ENCODE data around the gene MOGAT3.

The MOGAT3 gene, protein sequence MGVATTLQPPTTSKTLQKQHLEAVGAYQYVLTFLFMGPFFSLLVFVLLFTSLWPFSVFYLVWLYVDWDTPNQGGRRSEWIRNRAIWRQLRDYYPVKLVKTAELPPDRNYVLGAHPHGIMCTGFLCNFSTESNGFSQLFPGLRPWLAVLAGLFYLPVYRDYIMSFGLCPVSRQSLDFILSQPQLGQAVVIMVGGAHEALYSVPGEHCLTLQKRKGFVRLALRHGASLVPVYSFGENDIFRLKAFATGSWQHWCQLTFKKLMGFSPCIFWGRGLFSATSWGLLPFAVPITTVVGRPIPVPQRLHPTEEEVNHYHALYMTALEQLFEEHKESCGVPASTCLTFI

DNA sequence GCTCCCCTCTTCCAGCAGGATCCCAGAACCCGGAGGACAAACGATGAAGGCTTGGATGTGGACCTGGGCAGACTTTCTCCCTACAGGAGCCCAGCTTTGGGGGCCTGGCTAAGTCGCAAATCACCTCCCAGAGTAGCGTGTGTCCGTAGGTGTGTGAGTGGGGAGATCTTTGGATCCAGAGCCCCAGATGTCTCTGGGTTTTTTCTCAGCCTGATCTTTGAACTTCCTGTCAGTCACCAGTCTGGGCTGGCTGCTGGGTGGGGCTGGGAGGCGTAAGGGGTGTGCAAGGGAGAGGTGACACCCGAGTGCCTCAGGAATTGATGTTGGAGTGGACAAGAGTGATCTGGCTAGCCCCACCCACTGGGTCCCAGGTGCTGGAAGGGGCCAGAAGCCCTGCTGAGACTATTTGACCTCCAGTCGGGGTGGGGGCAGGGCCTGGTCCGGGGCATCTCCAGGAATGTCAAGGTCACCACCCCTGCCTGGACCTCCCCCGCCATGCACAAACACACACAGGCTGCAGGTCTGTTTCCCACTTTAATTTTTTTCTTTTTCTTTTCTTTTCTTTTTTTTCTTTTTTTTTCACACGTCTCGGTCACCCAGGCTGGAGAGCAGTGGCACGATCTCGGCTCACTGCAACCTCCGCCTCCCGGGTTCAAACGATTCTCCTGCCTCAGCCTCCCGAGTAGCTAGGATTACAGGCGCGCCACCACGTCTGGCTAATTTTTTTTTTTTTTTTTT, at the start of gene MOGAT3:
Gene MOGAT3 (minus strand): TSS at position 175 of the 738 bp plus-strand sequence. CDS start 182 bp downstream, outside the sequence.
- H3K4me3 ChIP-seq (ENCODE audit: low read depth in 1 of 2, low read length in 2 of 2) = peak within 1 kb of the TSS; percentile 73 to 77
- H3K36me3 ChIP-seq (ENCODE audit: control insufficient read depth in 1 of 2, insufficient read depth in 2 of 2, low read length in 2 of 2) = peaks cover 0 to 2% of the 10 kb centered on the region in 2 donors
- peak within 1 kb of the TSS; percentile 81 for H3K27ac ChIP-seq (ENCODE audit: low read depth, low read length)
- peaks cover 0 to 7% of the 10 kb centered on the region in 2 donors for H3K27me3 ChIP-seq (ENCODE audit: control insufficient read depth in 1 of 2, insufficient read depth in 2 of 2, low read length in 2 of 2)
- H3K4me1 ChIP-seq (ENCODE audit: control insufficient read depth in 1 of 2, insufficient read depth in 2 of 2, low read length in 2 of 2) = peaks cover 0 to 4% of the 10 kb centered on the region in 2 donors
- H3K9ac ChIP-seq (ENCODE audit: low read depth in 1 of 2, low read length in 2 of 2) = peak within 1 kb of the TSS; percentile 83 to 86
- H3K9me3 ChIP-seq (ENCODE audit: control insufficient read depth in 1 of 2, low read length in 2 of 2) = no peaks in the 10 kb centered on the region

DNA sequence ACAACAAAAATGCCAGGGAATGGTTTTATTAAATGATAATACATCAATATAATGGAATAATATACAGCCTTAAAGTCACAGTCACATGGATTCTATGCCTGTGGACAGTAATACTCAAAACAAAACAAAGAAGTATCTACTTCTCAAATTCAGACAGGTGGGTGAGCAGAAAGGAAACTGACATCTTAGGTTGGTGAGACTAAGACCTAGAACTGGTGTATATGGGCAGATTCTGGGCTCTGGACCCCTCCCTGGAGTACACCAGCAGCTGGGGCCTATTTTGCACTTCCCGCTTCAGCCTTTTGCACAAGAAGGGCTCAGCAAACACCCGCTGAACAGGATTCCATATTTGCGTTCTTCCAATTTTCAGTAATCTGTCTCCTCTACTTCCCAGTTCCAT, 49.5 kb upstream of the MOGAT3 start:
- H3K9me3 ChIP-seq (ENCODE audit: control insufficient read depth in 1 of 2, low read length in 2 of 2) = no peaks in the 10 kb centered on the region
- H3K4me1 ChIP-seq (ENCODE audit: control insufficient read depth in 1 of 2, insufficient read depth in 2 of 2, low read length in 2 of 2) = peaks cover 5 to 17% of the 10 kb centered on the region in 2 donors
- H3K4me3 ChIP-seq (ENCODE audit: low read depth in 1 of 2, low read length in 2 of 2) = peak overlapping the region in 1 of 2 donors; percentile 5
- H3K9ac ChIP-seq (ENCODE audit: low read depth in 1 of 2, low read length in 2 of 2) = no peak overlapping the region
- no peak overlapping the region for H3K27ac ChIP-seq (ENCODE audit: low read depth, low read length)
- no peaks in the 10 kb centered on the region for H3K27me3 ChIP-seq (ENCODE audit: control insufficient read depth in 1 of 2, insufficient read depth in 2 of 2, low read length in 2 of 2)
- peaks cover 0 to 12% of the 10 kb centered on the region in 2 donors for H3K36me3 ChIP-seq (ENCODE audit: control insufficient read depth in 1 of 2, insufficient read depth in 2 of 2, low read length in 2 of 2)

DNA sequence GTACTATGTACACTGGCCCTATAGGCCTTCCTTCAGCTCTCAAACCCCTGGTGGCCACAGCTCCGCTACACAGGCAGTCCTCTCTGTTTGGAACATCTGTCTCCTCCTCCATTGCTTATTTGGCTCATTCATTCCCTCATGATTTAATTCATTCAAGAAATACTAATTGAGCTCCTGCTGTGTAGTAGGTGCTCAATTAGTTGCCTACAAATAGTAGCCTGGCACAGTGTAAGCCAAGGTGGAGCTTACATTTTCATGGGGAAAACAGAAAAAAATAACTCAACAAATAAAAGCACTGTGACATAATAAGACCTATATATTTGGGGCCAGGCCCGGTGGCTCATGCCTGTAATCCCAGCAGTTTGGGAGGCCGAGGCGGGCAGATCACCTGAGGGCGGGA, 47.4 kb upstream of the MOGAT3 start:
- Histone ChIP-seq H3K4me1 (ENCODE audit: control insufficient read depth in 1 of 2, insufficient read depth in 2 of 2, low read length in 2 of 2) (peaks cover 11 to 28% of the 10 kb centered on the region in 2 donors), H3K36me3 (ENCODE audit: control insufficient read depth in 1 of 2, insufficient read depth in 2 of 2, low read length in 2 of 2) (peaks cover 0 to 12% of the 10 kb centered on the region in 2 donors), H3K27me3 (ENCODE audit: control insufficient read depth in 1 of 2, insufficient read depth in 2 of 2, low read length in 2 of 2) (no peaks in the 10 kb centered on the region), H3K9ac (ENCODE audit: low read depth in 1 of 2, low read length in 2 of 2) (no peak overlapping the region), H3K9me3 (ENCODE audit: control insufficient read depth in 1 of 2, low read length in 2 of 2) (no peaks in the 10 kb centered on the region), H3K27ac (ENCODE audit: low read depth, low read length) (no peak overlapping the region), H3K4me3 (ENCODE audit: low read depth in 1 of 2, low read length in 2 of 2) (no peak overlapping the region)

DNA sequence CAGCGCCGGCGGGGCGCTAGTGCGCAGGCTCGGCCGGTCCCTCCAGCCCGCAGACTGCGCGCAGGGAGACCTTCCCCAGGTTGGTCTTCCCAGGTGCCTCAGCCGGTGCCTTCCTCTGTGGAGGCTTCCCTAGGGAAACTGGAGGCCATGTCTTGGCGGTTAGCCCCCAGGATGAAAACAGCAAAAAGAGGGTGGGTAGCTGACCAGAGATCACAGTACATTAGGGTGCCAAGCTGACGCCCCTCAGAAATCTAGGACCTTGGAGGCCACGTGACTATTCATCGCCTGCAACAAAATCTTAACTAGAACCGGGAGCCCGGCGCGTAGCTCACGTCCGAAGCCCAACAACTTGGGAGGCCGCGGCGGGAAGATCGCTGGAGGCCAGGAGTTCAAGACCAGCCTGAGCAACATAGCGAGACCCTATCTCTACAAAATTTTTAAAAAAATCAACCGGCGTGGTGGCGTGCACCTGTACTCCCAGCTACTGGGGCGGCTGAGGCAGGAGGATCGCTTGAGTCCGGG, 44.4 kb upstream of the MOGAT3 start:
- H3K4me1 ChIP-seq (ENCODE audit: control insufficient read depth in 1 of 2, insufficient read depth in 2 of 2, low read length in 2 of 2) = peaks cover 23 to 25% of the 10 kb centered on the region in 2 donors
- H3K9ac ChIP-seq (ENCODE audit: low read depth in 1 of 2, low read length in 2 of 2) = peak overlapping the region; percentile 88 to 94
- H3K27ac ChIP-seq (ENCODE audit: low read depth, low read length) = peak overlapping the region; percentile 99
- peaks cover 0 to 12% of the 10 kb centered on the region in 2 donors for H3K36me3 ChIP-seq (ENCODE audit: control insufficient read depth in 1 of 2, insufficient read depth in 2 of 2, low read length in 2 of 2)
- peak overlapping the region; percentile 87 to 97 for H3K4me3 ChIP-seq (ENCODE audit: low read depth in 1 of 2, low read length in 2 of 2)
- no peaks in the 10 kb centered on the region for H3K27me3 ChIP-seq (ENCODE audit: control insufficient read depth in 1 of 2, insufficient read depth in 2 of 2, low read length in 2 of 2)
- no peaks in the 10 kb centered on the region for H3K9me3 ChIP-seq (ENCODE audit: control insufficient read depth in 1 of 2, low read length in 2 of 2)

DNA sequence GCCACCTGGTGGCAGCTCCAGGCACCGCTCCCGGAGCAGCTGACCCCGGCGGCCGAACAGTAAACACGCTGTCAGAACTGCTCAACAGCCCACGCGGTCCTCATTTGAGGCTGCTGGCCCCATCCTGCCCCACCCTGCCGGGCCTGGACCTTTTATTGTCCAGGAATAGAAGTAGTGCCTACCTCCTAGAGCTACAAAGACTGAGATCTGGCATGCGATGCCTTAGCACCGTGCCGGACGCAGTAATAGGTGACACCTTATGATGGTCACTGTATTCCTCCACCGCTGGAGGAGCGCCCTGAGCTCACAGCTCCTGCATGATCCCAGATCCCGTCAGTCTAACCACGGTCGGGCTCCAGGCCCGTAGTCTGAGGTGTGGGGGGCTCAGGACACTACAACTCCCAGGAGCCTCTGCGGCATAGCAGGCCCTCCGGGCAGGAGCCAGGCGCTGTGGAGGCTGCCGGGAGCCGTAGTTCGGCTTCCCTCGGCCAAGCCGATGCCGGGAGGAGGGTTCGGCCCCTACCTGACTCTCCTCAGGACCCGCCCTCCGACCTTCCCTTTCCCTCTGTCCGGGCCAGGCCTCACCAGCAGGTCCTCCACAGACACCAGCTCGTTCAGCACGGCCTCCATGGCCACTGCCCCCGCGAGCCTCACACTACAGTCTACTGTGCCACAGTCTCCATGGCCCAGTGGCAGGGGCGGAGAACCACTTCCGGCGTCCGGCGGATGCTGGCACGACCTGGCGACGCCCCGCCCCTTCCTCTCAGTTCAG, 43.7 kb upstream of the MOGAT3 start, which contains the start of gene FIS1:
Gene FIS1 (minus strand): TSS at position 707 of the 772 bp plus-strand sequence. CDS start 77 bp downstream, at position 630.
- H3K36me3 ChIP-seq (ENCODE audit: control insufficient read depth in 1 of 2, insufficient read depth in 2 of 2, low read length in 2 of 2) = peaks cover 0 to 17% of the 10 kb centered on the region in 2 donors
- peak within 1 kb of the TSS; percentile 87 to 97 for H3K4me3 ChIP-seq (ENCODE audit: low read depth in 1 of 2, low read length in 2 of 2)
- H3K4me1 ChIP-seq (ENCODE audit: control insufficient read depth in 1 of 2, insufficient read depth in 2 of 2, low read length in 2 of 2) = peaks cover 23 to 25% of the 10 kb centered on the region in 2 donors
- H3K9me3 ChIP-seq (ENCODE audit: control insufficient read depth in 1 of 2, low read length in 2 of 2) = no peaks in the 10 kb centered on the region
- no peaks in the 10 kb centered on the region for H3K27me3 ChIP-seq (ENCODE audit: control insufficient read depth in 1 of 2, insufficient read depth in 2 of 2, low read length in 2 of 2)
- H3K9ac ChIP-seq (ENCODE audit: low read depth in 1 of 2, low read length in 2 of 2) = peak within 1 kb of the TSS; percentile 88 to 94
- peak within 1 kb of the TSS; percentile 99 for H3K27ac ChIP-seq (ENCODE audit: low read depth, low read length)

DNA sequence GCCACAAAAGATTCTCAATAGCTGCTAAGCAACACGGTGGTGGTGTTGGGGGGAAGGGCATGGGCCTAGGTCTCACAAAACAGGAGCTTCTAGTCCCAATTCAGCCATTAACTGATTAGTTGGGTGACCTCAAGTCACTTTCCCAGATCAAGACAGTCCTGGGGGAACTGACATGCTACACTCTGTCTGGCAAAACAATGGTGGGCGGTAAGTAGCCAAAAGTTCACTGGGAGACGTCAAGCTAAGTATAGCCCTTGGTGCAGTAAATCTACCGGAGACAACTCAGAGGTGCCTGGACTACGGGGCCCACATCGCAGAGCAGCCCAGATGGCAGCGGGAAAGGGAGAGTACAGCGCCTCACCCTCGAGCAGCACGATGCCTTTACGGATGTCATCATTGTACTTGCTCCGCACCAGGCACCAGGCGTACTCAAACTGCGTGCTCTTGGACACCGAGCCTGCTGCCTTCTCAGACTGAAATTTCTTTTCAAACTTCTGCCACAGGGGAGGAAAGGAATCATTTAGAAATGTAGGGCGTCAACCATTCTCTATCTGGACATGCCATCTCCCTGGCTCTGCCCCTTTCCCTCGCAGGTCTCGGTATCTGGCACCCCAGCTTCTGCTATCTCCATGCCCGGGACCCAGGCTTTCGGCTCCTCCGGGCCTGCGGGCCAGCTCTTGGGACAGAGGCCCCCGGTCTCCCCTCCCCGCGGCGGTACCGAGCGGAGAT, 43.0 kb upstream of the MOGAT3 start:
- H3K9ac ChIP-seq (ENCODE audit: low read depth in 1 of 2, low read length in 2 of 2) = peak overlapping the region; percentile 88 to 94
- peaks cover 23 to 25% of the 10 kb centered on the region in 2 donors for H3K4me1 ChIP-seq (ENCODE audit: control insufficient read depth in 1 of 2, insufficient read depth in 2 of 2, low read length in 2 of 2)
- peaks cover 0 to 16% of the 10 kb centered on the region in 2 donors for H3K36me3 ChIP-seq (ENCODE audit: control insufficient read depth in 1 of 2, insufficient read depth in 2 of 2, low read length in 2 of 2)
- peak overlapping the region; percentile 99 for H3K27ac ChIP-seq (ENCODE audit: low read depth, low read length)
- no peaks in the 10 kb centered on the region for H3K9me3 ChIP-seq (ENCODE audit: control insufficient read depth in 1 of 2, low read length in 2 of 2)
- peak overlapping the region; percentile 87 to 97 for H3K4me3 ChIP-seq (ENCODE audit: low read depth in 1 of 2, low read length in 2 of 2)
- no peaks in the 10 kb centered on the region for H3K27me3 ChIP-seq (ENCODE audit: control insufficient read depth in 1 of 2, insufficient read depth in 2 of 2, low read length in 2 of 2)

DNA sequence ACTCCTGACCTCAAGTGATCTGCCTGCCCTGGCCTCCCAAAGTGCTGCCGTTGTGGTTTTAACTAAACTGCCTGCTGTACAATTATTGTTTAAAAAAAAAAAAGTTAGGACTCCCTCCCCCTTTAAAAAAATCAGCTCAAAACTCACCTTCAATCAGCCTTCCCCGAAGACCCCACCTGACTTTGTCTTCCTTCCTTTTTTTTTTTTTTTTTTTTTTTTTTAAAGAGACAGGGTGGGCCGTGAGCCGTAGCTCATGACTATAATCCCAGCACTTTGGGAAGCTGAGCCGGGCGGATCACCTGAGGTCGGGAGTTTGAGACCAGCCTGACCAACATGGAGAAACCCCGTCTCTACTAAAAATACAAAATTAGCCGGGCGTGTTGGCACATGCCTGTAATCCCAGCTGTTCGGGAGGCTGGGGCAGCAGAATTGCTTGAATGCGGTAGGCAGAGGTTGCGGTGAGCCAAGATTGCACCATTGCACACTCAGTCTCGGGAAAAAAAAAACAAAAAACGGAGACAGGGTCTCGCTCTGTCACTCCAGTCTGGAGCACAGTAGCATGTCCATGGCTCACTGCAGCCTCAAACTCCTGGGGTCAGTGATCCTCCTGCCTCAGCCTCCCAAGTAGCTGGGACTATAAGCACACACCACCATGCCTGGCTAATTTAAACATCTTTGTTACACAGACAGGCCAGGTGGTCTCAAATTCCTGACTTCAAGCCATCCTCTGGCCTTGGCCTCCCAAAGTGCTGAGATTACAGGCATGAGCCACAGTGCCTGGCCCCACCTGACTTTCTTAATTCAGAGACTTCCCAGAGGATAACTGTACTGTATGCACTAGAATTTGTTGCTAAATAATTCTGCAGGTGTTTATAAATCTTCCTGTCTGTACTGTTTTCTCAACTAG, 40.9 kb upstream of the MOGAT3 start:
- Histone ChIP-seq H3K4me3 (ENCODE audit: low read depth in 1 of 2, low read length in 2 of 2) (no peak overlapping the region), H3K9ac (ENCODE audit: low read depth in 1 of 2, low read length in 2 of 2) (peak overlapping the region in 1 of 2 donors; percentile 99), H3K36me3 (ENCODE audit: control insufficient read depth in 1 of 2, insufficient read depth in 2 of 2, low read length in 2 of 2) (peaks cover 5 to 13% of the 10 kb centered on the region in 2 donors), H3K9me3 (ENCODE audit: control insufficient read depth in 1 of 2, low read length in 2 of 2) (no peaks in the 10 kb centered on the region), H3K27ac (ENCODE audit: low read depth, low read length) (peak overlapping the region; percentile 98), H3K4me1 (ENCODE audit: control insufficient read depth in 1 of 2, insufficient read depth in 2 of 2, low read length in 2 of 2) (peaks cover 25 to 27% of the 10 kb centered on the region in 2 donors), H3K27me3 (ENCODE audit: control insufficient read depth in 1 of 2, insufficient read depth in 2 of 2, low read length in 2 of 2) (no peaks in the 10 kb centered on the region)

DNA sequence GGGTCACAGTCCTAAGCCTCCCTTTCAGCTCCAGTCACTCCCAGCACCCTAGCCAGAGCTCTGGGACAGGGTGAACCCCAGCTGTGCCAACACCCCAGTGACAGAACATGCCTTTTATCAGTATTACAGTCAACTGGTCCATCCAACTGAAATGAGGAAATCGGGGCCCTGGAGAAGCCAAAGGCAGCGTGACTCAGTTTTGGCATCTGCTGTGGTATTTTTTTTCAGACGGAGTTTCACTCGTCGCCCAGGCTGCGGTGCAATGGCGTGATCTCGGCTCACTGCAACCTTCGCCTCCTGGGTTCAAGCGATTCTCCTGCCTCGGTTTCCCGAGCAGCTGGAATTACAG, 40.2 kb upstream of the MOGAT3 start:
- no peaks in the 10 kb centered on the region for H3K27me3 ChIP-seq (ENCODE audit: control insufficient read depth in 1 of 2, insufficient read depth in 2 of 2, low read length in 2 of 2)
- H3K4me3 ChIP-seq (ENCODE audit: low read depth in 1 of 2, low read length in 2 of 2) = peak overlapping the region; percentile 70 to 71
- H3K9ac ChIP-seq (ENCODE audit: low read depth in 1 of 2, low read length in 2 of 2) = peak overlapping the region; percentile 97 to 99
- H3K27ac ChIP-seq (ENCODE audit: low read depth, low read length) = peak overlapping the region; percentile 98
- H3K4me1 ChIP-seq (ENCODE audit: control insufficient read depth in 1 of 2, insufficient read depth in 2 of 2, low read length in 2 of 2) = peaks cover 25 to 27% of the 10 kb centered on the region in 2 donors
- H3K9me3 ChIP-seq (ENCODE audit: control insufficient read depth in 1 of 2, low read length in 2 of 2) = no peaks in the 10 kb centered on the region
- H3K36me3 ChIP-seq (ENCODE audit: control insufficient read depth in 1 of 2, insufficient read depth in 2 of 2, low read length in 2 of 2) = peaks cover 10 to 14% of the 10 kb centered on the region in 2 donors
